HepG2 (cell line): Measurements from ENCODE around the gene FAM221B. TPM values are rescaled to one million over a fixed set of nuclear protein-coding genes. Genes with fewer than 3 reads are reported as not detected.

Experiments
- AGO2 ChIP-seq: fragments of 200-400 bp; formaldehyde crosslinking; optimal IDR thresholded peaks from 2 replicates; pipeline ENCODE3; 2017; ENCODE audit warnings: mild to moderate bottlenecking, low read depth, low read length, moderate library complexity
- ARNT ChIP-seq: fragments of 450-650 bp; IDR thresholded peaks from 2 replicates; pipeline ENCODE4 v1.6.1; 2017
- CTCF ChIP-seq: sonication (generic); formaldehyde crosslinking; IDR thresholded peaks from 2 replicates; pipeline ENCODE4 v1.5.0; 2020; ENCODE audit warnings: mild to moderate bottlenecking, missing genetic modification reagents, moderate library complexity
- FIP1L1 ChIP-seq: fragments of 200-400 bp; formaldehyde crosslinking; IDR thresholded peaks from 2 replicates; pipeline ENCODE4 v1.6.1; 2018; ENCODE audit warnings: low read depth, mild to moderate bottlenecking, low read length, moderate library complexity, borderline replicate concordance; ENCODE audit not compliant: insufficient read depth
- NFKBIZ ChIP-seq: IDR thresholded peaks from 2 replicates; pipeline ENCODE4 v1.6.1; 2018; ENCODE audit warnings: missing genetic modification reagents, missing compliant biosample characterization
- NR2F6 ChIP-seq, 2 experiments: IDR thresholded peaks; 2 replicates each; pipeline ENCODE4 v1.6.1; 2016; ENCODE audit warnings: antibody characterized with exemption in 1 of 2, mild to moderate bottlenecking in 1 of 2
- REL ChIP-seq: sonication (generic); formaldehyde crosslinking; conservative IDR thresholded peaks from 2 replicates; pipeline ENCODE4 v1.8.0; 2022; ENCODE audit warnings: mild to moderate bottlenecking, missing genetic modification reagents, moderate library complexity
- REST ChIP-seq, 2 experiments: IDR thresholded peaks; 2 replicates each; pipeline ENCODE4 v1.6.1; 2011 to 2012; ENCODE audit warnings: low read length in 2 of 2, borderline replicate concordance in 1 of 2, low read depth in 1 of 2, mild to moderate bottlenecking in 1 of 2, moderate library complexity in 1 of 2
- SP5 ChIP-seq: IDR thresholded peaks from 2 replicates; pipeline ENCODE4 v1.6.1; 2016; ENCODE audit warnings: low read depth, borderline replicate concordance
- ZBTB20 ChIP-seq: sonication (generic); formaldehyde crosslinking; IDR thresholded peaks from 2 replicates; pipeline ENCODE4 v1.8.1; 2023; ENCODE audit warnings: missing genetic modification reagents, low read depth, mild to moderate bottlenecking, borderline replicate concordance
- ZNF441 ChIP-seq: sonication (generic); formaldehyde crosslinking; IDR thresholded peaks from 2 replicates; pipeline ENCODE4 v1.7.0; 2021; ENCODE audit warnings: missing genetic modification reagents, borderline replicate concordance
- ZNF567 ChIP-seq: sonication (generic); formaldehyde crosslinking; IDR thresholded peaks from 2 replicates; pipeline ENCODE4 v1.8.1; 2023; ENCODE audit warnings: mild to moderate bottlenecking, missing genetic modification reagents, borderline replicate concordance
- ZNF646 ChIP-seq: sonication (generic); formaldehyde crosslinking; IDR thresholded peaks from 2 replicates; pipeline ENCODE4 v1.9.0; 2021; ENCODE audit warnings: mild to moderate bottlenecking, missing genetic modification reagents
- polyA plus RNA-seq, 8 experiments: library from polyadenylated mRNA; depleted of rRNA in 3 of 8; stranded (reverse) in 7 of 8; unstranded in 1 of 8; fragments of >200 nt; fragmentation: Illumina TruSeq in 4 of 8; extraction: Trizol in 4 of 8; gene quantifications; 2 replicates each; pipeline versions ENCODE4 v1.2.1 to v1.2.3, GENCODE V29; 2011 to 2016; ENCODE audit warnings: low read depth in 4 of 8, missing spikeins in 1 of 8, mixed read lengths in 1 of 8; ENCODE audit not compliant: insufficient read depth in 1 of 8
- total RNA-seq, 5 experiments: library from RNA; depleted of rRNA; stranded (reverse); fragments of >200 nt; fragmentation: Illumina TruSeq; extraction: Trizol; gene quantifications; 2 replicates each; pipeline ENCODE4 v1.2.3, GENCODE V29; 2016; ENCODE audit warnings: low read depth in 1 of 5

The FAM221B gene
- total and polyA plus RNA-seq, 2 of the 13 experiments (the other 11 are each of a cell fraction or from before 2014, with no cell fraction given) = not detected

- TF ChIP-seq ZNF646 (CRISPR knock-in tag) = no peak
- TF ChIP-seq AGO2 = no peak
- no peak for TF ChIP-seq REST (IDR thresholded peaks at IDR 0.05; ENCODE audit: borderline replicate concordance in 1 of 2, low read depth in 1 of 2, low read length in 2 of 2)
- TF ChIP-seq FIP1L1 = no peak
- TF ChIP-seq NR2F6 (IDR thresholded peaks at IDR 0.05) = no peak
- 0 out of 2 replicates have a peak, but pooled peaks have one; percentile 30 for TF ChIP-seq NR2F6 (CRISPR knock-in tag; IDR thresholded peaks at IDR 0.05)
- 0 out of 2 replicates have a peak, but pooled peaks have one; percentile 60 for TF ChIP-seq ZNF567 (CRISPR knock-in tag)
- no peak for TF ChIP-seq ARNT
- TF ChIP-seq NFKBIZ (CRISPR knock-in tag) = 0 out of 2 replicates have a peak, but pooled peaks have one; percentile 38
- TF ChIP-seq ZBTB20 (CRISPR knock-in tag) = no peak
- no peak for TF ChIP-seq REL (CRISPR knock-in tag)
- no peak for TF ChIP-seq SP5 (CRISPR knock-in tag)
- no peak for TF ChIP-seq ZNF441 (CRISPR knock-in tag)
- peak; percentile 94 for TF ChIP-seq CTCF (CRISPR knock-in tag)
These were observed 37.9 kb downstream of the FAM221B start (continued) for GRCh38 chr9:35790385-35791296.
